Measurements from ENCODE around the gene POU2AF3.

- TF ChIP-seq CTCF (conservative IDR thresholded peaks at IDR 0.05) (no peak), EZH2 (IDR thresholded peaks at IDR 0.05; ENCODE audit: low read depth) (no peak)
Measured at GRCh38 chr11:111253630-111254029, 44.7 kb upstream of the POU2AF3 start.
